AG10803 (cell line): ENCODE data around the gene PKD1.

Experiments
- DNase-seq: peaks from one replicate; pipeline ENCODE4 v3.0.0; 2010; ENCODE audit warnings: low read depth
- H3K4me3 ChIP-seq: 2 replicates; pipeline ENCODE4 v1.5.1; 2011; ENCODE audit warnings: mild to moderate bottlenecking, low read length, control low read depth
- CTCF ChIP-seq: conservative IDR thresholded peaks from 2 replicates; pipeline ENCODE4 v1.5.1; 2011; ENCODE audit warnings: mild to moderate bottlenecking, low read length, control low read depth, inconsistent platforms

Gene PKD1

GRCh38 chr16:2060346-2060745, 75.4 kb downstream of the PKD1 start:
- no peak overlapping the region for H3K4me3 ChIP-seq
- TF ChIP-seq CTCF: no peak
- no peak for DNase-seq

GRCh38 chr16:2058872-2059271, 76.8 kb downstream of the PKD1 start:
- DNase-seq: no peak
- no peak overlapping the region for H3K4me3 ChIP-seq
- no peak for TF ChIP-seq CTCF

- TF ChIP-seq CTCF: no peak
- H3K4me3 ChIP-seq: no peak overlapping the region
- DNase-seq: no peak
These were observed 77.3 kb downstream of the PKD1 start for GRCh38 chr16:2058420-2058819.

- no peak for TF ChIP-seq CTCF
- no peak for DNase-seq
- H3K4me3 ChIP-seq: no peak overlapping the region
These were observed 78.3 kb downstream of the PKD1 start for GRCh38 chr16:2057438-2057837.

GRCh38 chr16:2056681-2057407, 78.9 kb downstream of the PKD1 start:
- DNase-seq: peak; percentile 22
- H3K4me3 ChIP-seq: no peak overlapping the region
- peak; percentile 39 for TF ChIP-seq CTCF

- TF ChIP-seq CTCF: peak; percentile 45
- DNase-seq: peak; percentile 20
- H3K4me3 ChIP-seq: no peak overlapping the region
These were observed 79.6 kb downstream of the PKD1 start for GRCh38 chr16:2056077-2056476.

GRCh38 chr16:2054543-2055245, 81.0 kb downstream of the PKD1 start:
- TF ChIP-seq CTCF: no peak
- H3K4me3 ChIP-seq: no peak overlapping the region
- no peak for DNase-seq
